Non-pigmented ciliary epithelial cell (primary cell): ENCODE data around the gene CD300LF.
A peak's percentile ranks its signal among the peaks of the same experiment; 100 is the strongest.

Experiments used
- DNase-seq: peaks from one replicate; pipeline ENCODE4 v3.0.0-alpha.2; 2010; ENCODE audit warnings: low read depth

The CD300LF gene

DNA sequence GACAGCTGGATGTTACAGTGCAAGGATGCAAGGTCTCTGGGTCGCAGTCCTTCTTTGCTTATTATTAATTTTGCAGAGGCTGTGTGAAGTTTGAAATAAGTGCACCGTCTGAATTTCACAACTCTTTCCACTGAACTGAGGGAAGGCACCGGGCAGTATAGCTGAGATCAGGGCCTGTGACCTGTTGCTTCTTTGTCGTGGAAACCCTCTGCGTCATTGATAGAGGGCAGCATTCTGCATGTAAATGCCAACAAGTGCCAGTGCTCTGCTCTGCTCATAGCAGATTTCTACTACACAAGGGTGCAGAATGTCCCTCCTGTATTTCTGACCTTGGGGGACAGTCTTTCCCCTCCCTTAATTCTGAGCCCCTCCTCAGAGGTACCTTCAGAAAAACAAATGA is 26.0 kb downstream of the CD300LF start:
- no peak for DNase-seq

DNA sequence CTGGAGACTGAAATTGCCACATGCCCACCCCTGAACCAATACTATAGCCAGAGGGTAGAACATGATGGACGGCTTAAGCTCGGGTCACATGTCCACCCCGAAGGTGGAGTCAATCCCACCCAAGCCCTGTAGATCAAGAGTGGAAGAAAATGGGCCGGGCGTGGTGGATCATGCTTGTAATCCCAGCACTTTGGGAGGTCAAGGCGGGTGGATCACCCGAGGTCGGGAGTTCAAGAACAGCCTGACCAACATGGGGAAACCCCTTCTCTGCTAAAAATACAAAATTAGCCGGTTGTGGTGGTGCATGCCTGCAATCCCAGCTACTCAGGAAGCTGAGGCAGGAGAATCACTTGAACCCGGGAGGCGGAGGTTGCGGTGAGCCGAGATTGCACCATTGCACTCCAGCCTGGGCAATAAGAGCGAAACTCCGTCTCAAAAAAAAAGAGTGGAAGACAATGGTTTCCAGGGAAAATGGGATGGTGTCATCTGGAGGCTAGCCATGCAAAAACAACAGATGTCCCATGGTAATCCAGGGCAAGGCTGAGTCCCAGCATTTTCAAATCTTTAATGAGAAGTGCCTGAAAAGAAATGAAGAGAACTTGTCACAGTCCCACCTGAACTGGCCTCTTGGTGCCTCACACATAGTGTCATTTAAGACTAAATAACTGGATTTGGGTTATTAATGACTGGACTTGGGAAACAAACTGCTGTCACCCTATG is 30.1 kb downstream of the CD300LF start:
- no peak for DNase-seq

DNA sequence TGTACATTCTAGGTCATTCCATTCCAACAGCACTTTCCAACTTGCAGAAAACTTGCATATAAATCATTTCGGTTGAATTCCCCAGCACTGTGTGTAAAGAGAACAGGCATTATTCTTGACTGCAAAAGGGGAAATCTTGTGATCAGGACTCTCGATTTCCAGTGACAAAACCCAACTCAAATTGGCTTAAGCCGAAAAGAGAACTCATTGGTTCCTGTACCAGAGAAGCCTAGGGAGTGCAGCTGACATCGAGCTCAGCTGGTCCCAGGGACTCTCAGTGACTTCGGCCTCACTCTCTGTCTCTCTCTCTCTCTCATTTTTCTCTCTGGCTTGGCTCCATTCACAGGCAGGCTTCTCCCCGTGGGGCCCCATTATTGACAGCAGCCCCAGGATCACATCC is 30.7 kb downstream of the CD300LF start:
- DNase-seq: no peak

DNA sequence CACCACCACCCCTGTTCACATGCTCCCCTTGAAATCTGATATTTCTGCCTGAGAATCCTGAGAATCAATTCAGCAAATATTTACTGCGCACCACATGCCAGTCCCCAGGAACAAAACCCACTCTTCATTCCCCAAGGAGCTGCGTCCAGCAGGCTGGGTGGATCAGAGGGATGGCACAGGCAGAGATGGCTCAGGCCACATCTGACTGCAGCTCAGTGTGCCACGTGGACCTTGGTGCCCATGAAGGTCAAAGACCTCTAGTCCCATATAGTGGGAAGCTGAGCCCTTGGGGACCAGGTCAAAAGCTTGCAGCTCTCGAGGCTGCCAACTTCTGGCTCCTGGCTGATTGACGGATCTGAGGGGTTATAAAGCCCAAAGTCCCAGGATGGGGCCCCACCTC is 31.8 kb downstream of the CD300LF start:
- no peak for DNase-seq

DNA sequence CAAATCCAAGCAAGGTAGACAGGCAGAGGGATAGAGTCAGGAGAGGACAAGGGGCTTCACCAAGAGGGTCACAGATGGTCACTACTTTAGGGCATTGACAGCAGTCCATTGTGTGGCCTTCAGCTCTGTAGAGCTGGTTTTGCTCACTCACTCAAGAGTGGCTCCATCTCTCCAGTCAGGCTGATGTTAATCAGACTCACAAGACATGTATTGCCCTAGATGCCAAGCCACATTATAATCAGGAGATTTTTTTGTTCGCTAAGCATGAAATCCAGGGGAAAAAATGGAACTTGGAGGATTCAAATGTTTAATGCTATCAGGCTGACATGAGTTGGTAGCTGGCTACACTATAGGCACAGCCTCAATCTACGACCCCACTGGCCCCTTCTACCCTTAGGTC is 32.5 kb downstream of the CD300LF start:
- DNase-seq: no peak

DNA sequence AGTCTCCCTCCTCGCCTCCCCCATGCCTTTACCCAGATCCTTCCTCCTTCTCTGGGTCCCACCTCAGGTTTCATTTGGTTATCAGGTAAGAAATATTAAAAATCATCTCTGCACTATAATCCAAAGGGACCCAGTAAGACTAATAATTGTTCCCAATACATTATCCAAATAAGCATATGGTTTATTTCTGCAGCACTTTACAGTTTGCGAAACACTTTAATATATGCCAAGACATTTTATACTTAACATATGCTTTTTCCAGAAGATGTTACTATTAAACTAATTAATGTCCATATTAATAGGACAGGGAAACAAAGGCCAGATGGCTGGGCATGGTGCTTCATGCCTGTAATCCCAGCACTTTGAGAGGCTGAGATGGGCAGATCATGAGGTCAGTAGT is 33.3 kb downstream of the CD300LF start:
- no peak for DNase-seq

- DNase-seq: no peak
Observed at GRCh38 chr17:74678541-74678940, 34.2 kb downstream of the CD300LF start.

DNA sequence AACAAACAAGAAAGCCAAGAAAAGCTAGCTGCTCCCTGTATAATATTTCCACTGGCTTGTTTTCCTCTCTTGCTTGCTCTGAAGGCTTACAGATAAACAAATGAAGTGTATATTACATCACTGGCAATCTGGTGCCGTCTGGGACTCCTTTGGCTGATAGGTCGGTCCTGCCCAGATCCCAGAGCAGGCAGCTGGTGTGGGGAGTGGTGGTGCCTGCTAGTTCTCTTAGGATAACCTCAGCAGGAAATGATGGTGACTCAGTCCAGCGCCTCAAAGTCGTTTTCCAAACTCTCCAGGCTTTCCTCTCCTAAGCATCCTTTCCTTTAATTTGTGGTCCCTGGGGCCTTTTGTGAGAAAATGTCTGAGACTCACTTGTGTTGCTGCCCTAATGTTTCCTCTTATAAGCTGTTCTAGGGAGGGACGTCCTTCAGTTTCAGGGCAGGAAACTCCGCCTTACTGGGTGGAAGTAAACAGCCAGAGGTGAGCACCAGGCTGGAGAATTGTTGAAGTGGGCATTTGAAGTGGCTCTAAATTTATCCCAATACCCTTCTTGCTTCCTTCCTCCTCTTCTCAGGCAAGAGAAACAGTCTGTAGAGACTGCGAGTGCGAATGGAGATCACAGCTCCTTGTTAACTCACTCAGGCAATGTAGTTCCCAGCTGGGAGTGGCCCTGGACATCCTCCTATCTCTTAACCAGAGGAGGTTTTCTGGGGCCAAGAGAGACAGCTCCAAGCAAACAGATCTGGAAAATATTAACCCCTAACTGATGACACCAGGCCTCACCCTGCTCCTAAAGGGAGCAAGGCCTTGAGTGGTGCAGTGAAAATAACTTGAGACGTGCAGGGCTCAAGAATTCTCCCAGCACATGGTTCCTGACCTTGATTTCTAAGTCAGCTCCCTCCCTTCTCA is 34.9 kb downstream of the CD300LF start:
- DNase-seq: no peak

GRCh38 chr17:74671031-74671771 is 41.5 kb downstream of the CD300LF start:
- DNase-seq: peak; percentile 17

GRCh38 chr17:74670329-74670728 is 42.4 kb downstream of the CD300LF start:
- DNase-seq: no peak

DNA sequence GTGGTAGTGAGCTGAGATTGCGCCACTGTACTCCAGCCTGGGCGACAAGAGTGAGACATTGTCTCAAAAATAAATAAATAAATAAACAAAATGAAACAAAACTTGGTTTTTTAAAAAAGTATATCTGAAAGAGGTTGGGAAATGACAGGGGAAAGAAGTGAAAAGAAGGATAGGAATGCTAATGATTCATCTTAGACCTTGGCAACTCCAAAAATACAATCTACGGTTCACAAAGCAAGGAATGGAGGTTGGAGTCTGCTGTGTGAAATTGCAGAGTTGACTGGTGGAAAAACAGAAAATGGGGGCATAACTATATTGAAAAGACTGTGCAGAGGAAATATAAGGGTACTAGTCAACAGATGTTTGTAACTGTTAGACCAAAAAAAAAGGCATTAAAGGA is 49.2 kb downstream of the CD300LF start:
- no peak for DNase-seq

DNA sequence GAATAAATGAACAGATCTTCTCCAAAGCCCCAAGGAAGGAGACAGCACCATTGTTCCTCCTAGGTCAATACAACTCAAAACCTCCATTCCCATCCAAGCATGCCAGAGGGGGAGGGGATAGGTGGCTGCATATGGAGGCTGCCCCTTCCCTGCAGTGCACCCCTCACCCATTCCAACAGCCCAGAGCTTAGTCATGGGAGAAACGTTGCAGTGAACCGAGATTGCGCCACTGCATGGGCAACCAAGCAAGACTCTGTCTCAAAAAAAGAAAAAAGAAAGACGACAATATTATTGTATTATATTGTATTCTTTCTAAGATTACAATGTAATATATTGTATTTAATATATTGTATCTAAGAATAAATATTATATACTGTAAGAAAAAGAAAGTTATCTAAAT is 52.8 kb downstream of the CD300LF start:
- no peak for DNase-seq

DNA sequence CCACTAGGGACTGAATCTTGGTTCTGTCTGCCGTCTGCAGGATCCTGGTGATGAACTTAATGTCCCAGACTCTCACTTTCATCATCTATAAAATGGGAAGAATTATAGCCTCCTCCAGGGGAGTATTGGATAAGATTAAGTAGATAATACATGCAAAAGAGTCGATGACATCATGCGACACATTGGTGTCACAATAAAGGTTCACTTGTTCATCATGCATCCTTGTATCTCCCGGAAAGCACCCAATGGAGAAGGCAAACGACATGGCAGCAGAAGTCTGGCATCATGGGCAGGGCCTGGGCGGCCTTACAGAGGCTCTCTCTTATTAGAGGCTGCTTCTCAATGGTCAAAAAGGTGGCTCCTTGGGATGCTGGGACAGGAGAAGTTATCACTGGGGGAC is 54.1 kb downstream of the CD300LF start:
- no peak for DNase-seq

DNA sequence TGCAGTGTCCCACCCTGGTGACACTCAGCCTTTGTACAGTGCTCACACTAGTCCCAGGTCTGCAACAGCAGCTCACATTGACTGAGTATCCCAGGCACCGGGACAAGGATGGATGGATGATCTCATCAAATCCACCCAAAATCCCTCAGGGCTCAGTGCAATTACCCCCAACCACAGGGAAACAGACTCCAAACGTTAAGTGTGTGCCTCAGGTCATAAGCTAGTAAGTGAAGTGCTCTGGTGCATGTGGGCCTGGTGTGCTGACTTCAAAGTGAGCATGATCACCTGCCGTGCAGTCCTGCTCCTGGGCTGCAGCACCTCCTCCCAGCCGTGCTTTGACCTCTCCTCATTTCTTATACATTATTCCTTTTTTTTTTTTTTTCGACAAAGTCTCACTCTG is 58.0 kb downstream of the CD300LF start:
- no peak for DNase-seq

GRCh38 chr17:74652020-74652419 is 60.7 kb downstream of the CD300LF start:
- DNase-seq: no peak

DNA sequence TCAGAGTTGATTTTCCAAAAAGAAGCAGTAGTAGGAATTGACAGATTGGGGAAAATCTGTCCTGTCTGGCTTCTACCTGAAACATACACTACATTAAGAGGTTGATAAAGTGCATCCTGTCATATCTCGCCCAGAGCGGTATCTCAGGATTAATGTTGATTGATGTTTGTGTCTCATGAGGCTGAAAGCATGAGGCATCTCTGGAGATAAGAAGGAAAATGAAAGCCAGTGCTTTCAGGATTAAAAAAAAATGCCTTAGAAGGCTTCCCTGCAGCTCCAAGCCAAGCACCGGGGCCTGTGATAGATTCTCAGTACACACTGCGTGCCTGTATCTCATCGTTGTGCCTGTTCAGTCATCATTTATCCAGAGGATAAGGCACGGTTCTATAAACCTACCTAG is 62.8 kb downstream of the CD300LF start:
- DNase-seq: no peak

DNA sequence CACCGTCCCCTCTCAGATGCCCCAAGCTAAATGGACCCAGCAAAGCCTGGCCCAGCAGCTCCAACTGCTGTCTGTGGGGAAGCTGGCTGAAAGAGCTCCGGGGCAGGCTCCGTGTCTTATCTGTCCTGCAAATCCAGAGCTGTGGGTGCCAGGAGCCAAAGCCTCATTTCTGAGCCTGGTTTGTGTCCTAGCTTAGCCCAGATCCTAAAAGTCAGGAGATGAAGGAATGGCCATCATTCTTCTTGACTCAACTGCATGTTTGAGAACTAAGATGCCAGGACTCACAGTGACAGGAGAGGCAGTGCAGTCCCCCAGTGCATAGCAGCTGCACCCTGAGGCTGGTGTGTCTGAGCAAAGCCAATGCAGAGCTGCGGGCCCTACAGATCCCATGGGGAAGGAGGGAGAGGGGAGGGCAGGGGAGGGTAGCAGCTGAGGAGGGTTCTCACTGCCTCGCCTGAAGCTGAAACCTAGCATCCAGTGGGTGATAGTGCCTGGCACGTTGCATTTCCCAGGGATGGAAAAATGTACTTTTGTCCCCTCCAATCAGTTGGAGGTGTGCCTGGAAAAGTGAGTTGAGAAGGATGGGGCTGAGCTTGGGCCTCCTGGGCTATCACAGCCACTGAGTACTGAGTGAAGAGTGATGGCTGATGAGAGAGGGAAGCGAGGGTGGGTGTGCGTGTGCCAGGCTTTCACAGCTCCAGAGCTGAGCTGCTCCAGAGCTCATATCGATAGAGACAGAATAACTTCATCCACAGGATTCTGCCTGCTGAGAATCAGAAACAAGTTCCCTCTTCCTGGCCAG is 64.7 kb downstream of the CD300LF start:
- DNase-seq: no peak

GRCh38 chr17:74646231-74646630 is 66.5 kb downstream of the CD300LF start:
- DNase-seq: no peak

DNA sequence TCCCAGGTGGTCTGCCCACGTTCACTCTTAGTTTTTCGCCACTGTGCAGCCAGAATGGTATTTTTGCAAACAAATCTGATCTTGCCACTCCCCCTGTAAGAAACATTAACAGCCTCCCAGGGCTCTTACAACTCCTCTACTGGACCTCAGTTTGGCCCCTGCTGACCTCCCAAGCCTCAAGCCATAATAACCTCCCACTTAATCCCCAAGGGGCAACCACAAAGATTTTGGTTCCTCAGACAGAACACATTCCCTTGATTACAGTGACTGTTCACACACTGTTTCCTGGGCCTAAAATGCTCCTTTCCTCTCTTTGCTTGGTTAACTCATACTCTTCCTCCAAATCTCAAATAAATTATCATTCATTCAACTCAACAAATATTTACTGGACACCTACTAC is 67.7 kb downstream of the CD300LF start:
- no peak for DNase-seq

DNA sequence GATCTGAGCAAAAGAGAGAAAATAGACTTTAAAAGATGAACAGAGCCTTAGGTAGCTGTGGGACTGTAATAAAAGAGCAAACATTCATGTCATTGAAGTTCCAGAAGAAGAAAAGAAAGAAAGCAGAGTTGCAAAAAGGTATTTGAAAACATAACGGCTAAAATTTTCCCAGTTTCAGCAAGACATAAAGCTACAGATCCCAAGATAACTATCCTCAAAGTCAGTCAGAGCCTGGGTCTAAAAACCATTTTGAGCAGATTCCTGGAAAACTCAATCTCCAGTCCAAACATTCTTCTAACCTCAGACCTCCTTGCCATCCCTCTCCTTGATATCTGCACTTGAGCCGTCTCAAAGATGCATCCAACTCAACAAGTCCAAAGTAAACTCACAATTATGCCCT is 68.3 kb downstream of the CD300LF start:
- no peak for DNase-seq
